Panc1 (cell line): Measurements from ENCODE around the gene CDKN2B-AS1. TPM values are rescaled to one million over a fixed set of nuclear protein-coding genes. Genes with fewer than 3 reads are reported as not detected.

ENCODE experiments used
- ATAC-seq: fragments of 200-7000 bp; cut with Tn5 transposase; 2 replicates; pipeline ENCODE4 v1.9.1; 2020; ENCODE audit warnings: mild to moderate bottlenecking, moderate library complexity
- BruUV-seq: library from RNA; stranded (reverse); fragments of 400-500 nt; replicated peaks from 2 replicates; lab custom pipeline; 2021; lab: Mats Ljungman, UMichigan
- CTCF ChIA-PET: fragments of 300-600 bp; sonication (Branson Sonifier 250); formaldehyde crosslinking; loops from one replicate; lab custom pipeline; 2022; ENCODE audit warnings: antibody characterized with exemption; lab: Charles Lee
- POLR2A ChIA-PET: fragments of 300-600 bp; sonication (Branson Sonifier 250); formaldehyde crosslinking; loops from one replicate; lab custom pipeline; 2022; ENCODE audit warnings: antibody characterized with exemption; lab: Charles Lee
- DNase-seq: peaks from one replicate; pipeline ENCODE4 v3.0.0-alpha.2; 2010; ENCODE audit warnings: low read depth, low spot score
- H3K27ac ChIP-seq: 2 replicates; pipeline ENCODE4 v1.5.1; 2011; ENCODE audit warnings: mild to moderate bottlenecking, low read length, inconsistent platforms
- H3K27me3 ChIP-seq: fragments of 200-500 bp; sonication (Bioruptor generic); 2 replicates; pipeline ENCODE4 v1.6.0; 2014; ENCODE audit warnings: low read length, inconsistent platforms; ENCODE audit not compliant: control insufficient read depth, insufficient read depth
- H3K36me3 ChIP-seq: fragments of 200-500 bp; sonication (Bioruptor generic); 2 replicates; pipeline ENCODE4 v1.5.1; 2014; ENCODE audit warnings: inconsistent platforms, mild to moderate bottlenecking, low read length, moderate library complexity; ENCODE audit not compliant: control insufficient read depth, insufficient read depth
- H3K4me1 ChIP-seq: 2 replicates; pipeline ENCODE4 v1.5.1; 2011; ENCODE audit warnings: inconsistent platforms, mild to moderate bottlenecking, low read length, moderate library complexity; ENCODE audit not compliant: control insufficient read depth, insufficient read depth
- H3K4me3 ChIP-seq, 2 experiments: 2 replicates each; pipeline ENCODE4 v1.5.1; 2011 to 2012; ENCODE audit warnings: low read depth in 2 of 2, low read length in 2 of 2, mild to moderate bottlenecking in 2 of 2, inconsistent platforms in 1 of 2, moderate library complexity in 1 of 2
- H3K9me3 ChIP-seq: fragments of 200-500 bp; sonication (Bioruptor generic); 2 replicates; pipeline ENCODE4 v1.5.1; 2014; ENCODE audit warnings: low read depth, mild to moderate bottlenecking, inconsistent platforms, low read length, moderate library complexity; ENCODE audit not compliant: control insufficient read depth, insufficient read depth
- POLR2AphosphoS5 ChIP-seq: IDR thresholded peaks from 2 replicates; pipeline ENCODE4 v1.6.1; 2012; ENCODE audit warnings: mild to moderate bottlenecking, low read depth, low read length, moderate library complexity
- SIN3A ChIP-seq: IDR thresholded peaks from 2 replicates; pipeline ENCODE4 v1.6.1; 2012; ENCODE audit warnings: low read depth, mild to moderate bottlenecking, low read length, moderate library complexity, borderline replicate concordance; ENCODE audit not compliant: insufficient read depth
- TCF7L2 ChIP-seq: IDR thresholded peaks from 2 replicates; pipeline ENCODE4 v1.6.1; 2011; ENCODE audit warnings: mild to moderate bottlenecking, low read depth, low read length, inconsistent platforms
- in situ Hi-C: cut with HindIII; loops from 2 replicates; pipeline ENCODE4 v1.10.0; 2016; ENCODE audit warnings: low sequenced_read_pairs, low pct_unique_long_range_greater_than_20kb
- intact Hi-C: fragments of 100-400 bp; cut with micrococcal nuclease; formaldehyde crosslinking; loops from one replicate; pipeline ENCODE4 v1.10.0; 2022; ENCODE audit not compliant: unreplicated experiment
- total RNA-seq: library from RNA; stranded (reverse); gene quantifications from one replicate; pipeline ENCODE4 v1.2.1, GENCODE V29; 2021; ENCODE audit not compliant: unreplicated experiment
- TF ChIP-seq, protein P1 (sequence below): fragments of 450-650 bp; IDR thresholded peaks from 2 replicates; pipeline ENCODE4 v1.5.1; 2017; ENCODE audit warnings: mild to moderate bottlenecking
- TF ChIP-seq, protein P2 (sequence below), 2 experiments: IDR thresholded peaks; 2 replicates each; pipeline ENCODE4 v1.6.1; 2011 to 2012; ENCODE audit warnings: low read depth in 2 of 2, control low read depth in 1 of 2, low read length in 1 of 2, mild to moderate bottlenecking in 1 of 2, moderate library complexity in 1 of 2; ENCODE audit not compliant: insufficient read depth in 1 of 2

Gene CDKN2B-AS1
- total RNA-seq, 1 experiment from 2014 or later, result not detected

DNA sequence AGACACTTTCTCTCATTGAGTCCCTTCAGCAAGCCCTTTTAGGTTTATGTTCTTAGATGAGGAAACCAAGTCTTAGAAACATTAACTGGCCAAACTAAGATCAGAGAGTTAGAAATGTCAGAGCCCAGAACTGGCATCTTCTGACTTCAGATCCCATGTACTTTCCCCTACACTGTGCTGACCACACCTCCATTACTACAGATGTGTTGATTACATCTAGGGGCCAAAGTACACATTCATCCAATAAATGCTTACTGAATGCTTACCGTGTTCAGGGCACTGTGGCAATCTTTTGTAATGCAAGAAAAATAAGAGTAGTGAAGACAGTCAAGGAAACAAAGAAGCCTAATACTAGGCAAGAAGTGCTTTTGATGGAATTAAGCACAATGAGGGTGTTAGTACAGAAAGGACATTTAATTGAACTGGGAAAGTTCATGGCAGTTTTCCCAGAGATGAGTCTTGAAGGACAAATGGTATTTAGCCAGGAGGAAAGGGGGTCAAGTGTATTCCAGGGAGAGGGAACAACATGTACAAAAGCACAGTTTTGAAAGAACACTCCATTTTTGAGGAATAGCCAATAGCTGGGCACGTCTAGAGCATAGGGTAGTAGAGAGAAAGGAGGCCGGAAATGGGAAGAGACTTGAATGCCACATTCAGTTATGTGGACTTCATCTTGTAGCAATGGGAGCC is 104.2 kb downstream of the CDKN2B-AS1 start:
- no peaks in the 10 kb centered on the region for H3K36me3 ChIP-seq
- ATAC-seq (no peak), DNase-seq (no peak)
- intact Hi-C loops (no loop called here), in situ Hi-C loops (no loop called here)
- no peaks in the 10 kb centered on the region for H3K4me1 ChIP-seq
- H3K27me3 ChIP-seq, result no peaks in the 10 kb centered on the region
- BruUV-seq, result no TSS peak
- TF ChIP-seq POLR2AphosphoS5 (no peak), SIN3A (no peak), TCF7L2 (no peak)
- TF ChIP-seq, protein P1, sequence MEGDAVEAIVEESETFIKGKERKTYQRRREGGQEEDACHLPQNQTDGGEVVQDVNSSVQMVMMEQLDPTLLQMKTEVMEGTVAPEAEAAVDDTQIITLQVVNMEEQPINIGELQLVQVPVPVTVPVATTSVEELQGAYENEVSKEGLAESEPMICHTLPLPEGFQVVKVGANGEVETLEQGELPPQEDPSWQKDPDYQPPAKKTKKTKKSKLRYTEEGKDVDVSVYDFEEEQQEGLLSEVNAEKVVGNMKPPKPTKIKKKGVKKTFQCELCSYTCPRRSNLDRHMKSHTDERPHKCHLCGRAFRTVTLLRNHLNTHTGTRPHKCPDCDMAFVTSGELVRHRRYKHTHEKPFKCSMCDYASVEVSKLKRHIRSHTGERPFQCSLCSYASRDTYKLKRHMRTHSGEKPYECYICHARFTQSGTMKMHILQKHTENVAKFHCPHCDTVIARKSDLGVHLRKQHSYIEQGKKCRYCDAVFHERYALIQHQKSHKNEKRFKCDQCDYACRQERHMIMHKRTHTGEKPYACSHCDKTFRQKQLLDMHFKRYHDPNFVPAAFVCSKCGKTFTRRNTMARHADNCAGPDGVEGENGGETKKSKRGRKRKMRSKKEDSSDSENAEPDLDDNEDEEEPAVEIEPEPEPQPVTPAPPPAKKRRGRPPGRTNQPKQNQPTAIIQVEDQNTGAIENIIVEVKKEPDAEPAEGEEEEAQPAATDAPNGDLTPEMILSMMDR, result no peak
- TF ChIP-seq, protein P2, sequence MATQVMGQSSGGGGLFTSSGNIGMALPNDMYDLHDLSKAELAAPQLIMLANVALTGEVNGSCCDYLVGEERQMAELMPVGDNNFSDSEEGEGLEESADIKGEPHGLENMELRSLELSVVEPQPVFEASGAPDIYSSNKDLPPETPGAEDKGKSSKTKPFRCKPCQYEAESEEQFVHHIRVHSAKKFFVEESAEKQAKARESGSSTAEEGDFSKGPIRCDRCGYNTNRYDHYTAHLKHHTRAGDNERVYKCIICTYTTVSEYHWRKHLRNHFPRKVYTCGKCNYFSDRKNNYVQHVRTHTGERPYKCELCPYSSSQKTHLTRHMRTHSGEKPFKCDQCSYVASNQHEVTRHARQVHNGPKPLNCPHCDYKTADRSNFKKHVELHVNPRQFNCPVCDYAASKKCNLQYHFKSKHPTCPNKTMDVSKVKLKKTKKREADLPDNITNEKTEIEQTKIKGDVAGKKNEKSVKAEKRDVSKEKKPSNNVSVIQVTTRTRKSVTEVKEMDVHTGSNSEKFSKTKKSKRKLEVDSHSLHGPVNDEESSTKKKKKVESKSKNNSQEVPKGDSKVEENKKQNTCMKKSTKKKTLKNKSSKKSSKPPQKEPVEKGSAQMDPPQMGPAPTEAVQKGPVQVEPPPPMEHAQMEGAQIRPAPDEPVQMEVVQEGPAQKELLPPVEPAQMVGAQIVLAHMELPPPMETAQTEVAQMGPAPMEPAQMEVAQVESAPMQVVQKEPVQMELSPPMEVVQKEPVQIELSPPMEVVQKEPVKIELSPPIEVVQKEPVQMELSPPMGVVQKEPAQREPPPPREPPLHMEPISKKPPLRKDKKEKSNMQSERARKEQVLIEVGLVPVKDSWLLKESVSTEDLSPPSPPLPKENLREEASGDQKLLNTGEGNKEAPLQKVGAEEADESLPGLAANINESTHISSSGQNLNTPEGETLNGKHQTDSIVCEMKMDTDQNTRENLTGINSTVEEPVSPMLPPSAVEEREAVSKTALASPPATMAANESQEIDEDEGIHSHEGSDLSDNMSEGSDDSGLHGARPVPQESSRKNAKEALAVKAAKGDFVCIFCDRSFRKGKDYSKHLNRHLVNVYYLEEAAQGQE (IDR thresholded peaks at IDR 0.05; ENCODE audit: insufficient read depth in 1 of 2, low read depth in 2 of 2, low read length in 1 of 2), result no peak
- no peak overlapping the region for H3K27ac ChIP-seq
- no peak overlapping the region for H3K4me3 ChIP-seq
- POLR2A ChIA-PET, result no interaction called here
- CTCF ChIA-PET, result no interaction called here
- no peaks in the 10 kb centered on the region for H3K9me3 ChIP-seq

DNA sequence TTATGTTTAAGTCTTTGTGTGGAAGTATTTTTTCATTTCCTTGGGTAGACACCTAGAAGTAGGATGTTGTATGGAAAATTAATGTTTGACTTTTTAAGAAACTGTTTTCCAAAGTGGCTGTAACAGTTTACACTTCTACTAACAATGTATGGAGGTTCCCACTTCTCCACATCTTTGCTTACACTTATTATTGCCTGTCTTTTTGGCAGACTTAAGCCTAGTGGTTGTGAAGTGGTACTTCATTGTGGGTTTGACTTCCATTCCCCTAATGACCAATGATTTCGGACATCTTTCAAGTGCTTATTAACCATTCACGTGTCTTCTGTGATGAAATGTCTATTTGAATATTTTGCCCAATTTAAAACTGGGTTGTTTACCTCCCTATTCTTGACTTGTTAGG is 106.0 kb downstream of the CDKN2B-AS1 start:
- intact Hi-C loops, result no loop called here
- Histone ChIP-seq H3K27ac (no peak overlapping the region), H3K4me1 (no peaks in the 10 kb centered on the region), H3K4me3 (no peak overlapping the region), H3K27me3 (no peaks in the 10 kb centered on the region), H3K36me3 (no peaks in the 10 kb centered on the region), H3K9me3 (no peaks in the 10 kb centered on the region)
- POLR2A ChIA-PET, result no interaction called here
- in situ Hi-C loops, result no loop called here
- BruUV-seq, result no TSS peak
- ATAC-seq (no peak), DNase-seq (no peak)
- TF ChIP-seq, protein P2 (IDR thresholded peaks at IDR 0.05; ENCODE audit: insufficient read depth in 1 of 2, low read depth in 2 of 2, low read length in 1 of 2), result no peak
- TF ChIP-seq TCF7L2 (no peak), POLR2AphosphoS5 (no peak), SIN3A (no peak)
- TF ChIP-seq, protein P1, result no peak
- CTCF ChIA-PET, result no interaction called here
